ENCODE results near the gene MBP. TPM values are rescaled to one million over a fixed set of nuclear protein-coding genes. Genes with fewer than 3 reads are reported as not detected.

MBP gene
- total and polyA plus RNA-seq, 10 of the 15 experiments (the other 5 are each of a cell fraction or from before 2014, with no cell fraction given), result 12.2 to 67.8 (median 42.1) TPM

GRCh38 chr18:76951456-76952247 is 180.9 kb downstream of the MBP start (continued):
- TF ChIP-seq RELB (IDR thresholded peaks at IDR 0.05; ENCODE audit: low read depth) (no peak), BRCA1 (IDR thresholded peaks at IDR 0.05; ENCODE audit: low read depth, low read length) (no peak), SMARCA5 (IDR thresholded peaks at IDR 0.05) (0 out of 2 replicates have a peak, but pooled peaks have one; percentile 16), MTA2 (IDR thresholded peaks at IDR 0.05; ENCODE audit: low read depth) (peak; percentile 97), ZBTB11 (CRISPR knock-in tag; IDR thresholded peaks at IDR 0.05) (no peak), SREBF2 (IDR thresholded peaks at IDR 0.05; ENCODE audit: low read length) (no peak), SMAD1 (IDR thresholded peaks at IDR 0.05; ENCODE audit: low read depth, partially characterized antibody) (no peak), BCLAF1 (IDR thresholded peaks at IDR 0.05) (no peak), POLR2AphosphoS2 (IDR thresholded peaks at IDR 0.05; ENCODE audit: low read depth, low read length) (no peak), ESRRA (IDR thresholded peaks at IDR 0.05; ENCODE audit: low read length) (no peak), BACH1 (IDR thresholded peaks at IDR 0.05; ENCODE audit: borderline replicate concordance) (no peak), TCF3 (IDR thresholded peaks at IDR 0.05; ENCODE audit: borderline replicate concordance, insufficient read depth, low read depth, low read length) (no peak), CBX3 (IDR thresholded peaks at IDR 0.05; ENCODE audit: borderline replicate concordance, low read depth) (no peak), BMI1 (IDR thresholded peaks at IDR 0.05; ENCODE audit: borderline replicate concordance) (no peak), BCL11A (IDR thresholded peaks at IDR 0.05; ENCODE audit: low read depth, low read length) (peak; percentile 49; the same call in 1 of the 2 replicates), NRF1 (conservative IDR thresholded peaks at IDR 0.05; ENCODE audit: low read depth, low read length) (no peak), EZH2 (IDR thresholded peaks at IDR 0.05; ENCODE audit: borderline replicate concordance, control insufficient read depth, low read depth, low read length) (no peak), EP300 (IDR thresholded peaks at IDR 0.05; ENCODE audit: borderline replicate concordance in 1 of 2, control insufficient read depth in 1 of 2, low read depth in 2 of 2, low read length in 2 of 2) (no peak; a peak in 1 of 4 replicates), PML (IDR thresholded peaks at IDR 0.05; ENCODE audit: low read length) (no peak), SMAD5 (IDR thresholded peaks at IDR 0.05; ENCODE audit: low read depth) (no peak)

Data from GM12878 (cell line).